ENCODE results near the gene PACRG.

The PACRG gene

GRCh38 chr6:163181666-163182180 is 453.9 kb downstream of the PACRG start:
- FAIRE-seq (no peak), DNase-seq (ENCODE audit: insufficient read length, low spot score) (no peak)
- TF ChIP-seq PAX5 (IDR thresholded peaks at IDR 0.05; ENCODE audit: insufficient read depth, low read length, severe bottlenecking) (no peak), TAF1 (IDR thresholded peaks at IDR 0.05; ENCODE audit: low read depth, low read length) (no peak), SPI1 (IDR thresholded peaks at IDR 0.05; ENCODE audit: low read depth, low read length) (no peak), POLR2AphosphoS5 (IDR thresholded peaks at IDR 0.05; ENCODE audit: low read depth, low read length) (no peak), POU2F2 (IDR thresholded peaks at IDR 0.05; ENCODE audit: low read depth, low read length) (no peak), POLR2A (IDR thresholded peaks at IDR 0.05; ENCODE audit: low read depth, low read length) (no peak)

- no peak for FAIRE-seq
- DNase-seq (ENCODE audit: insufficient read length, low spot score), result no peak
- TF ChIP-seq POLR2AphosphoS5 (IDR thresholded peaks at IDR 0.05; ENCODE audit: low read depth, low read length) (no peak), SPI1 (IDR thresholded peaks at IDR 0.05; ENCODE audit: low read depth, low read length) (no peak), TAF1 (IDR thresholded peaks at IDR 0.05; ENCODE audit: low read depth, low read length) (no peak), PAX5 (IDR thresholded peaks at IDR 0.05; ENCODE audit: insufficient read depth, low read length, severe bottlenecking) (no peak), POU2F2 (IDR thresholded peaks at IDR 0.05; ENCODE audit: low read depth, low read length) (no peak), POLR2A (IDR thresholded peaks at IDR 0.05; ENCODE audit: low read depth, low read length) (no peak)
These were observed 454.9 kb downstream of the PACRG start for GRCh38 chr6:163182696-163183095.

DNA sequence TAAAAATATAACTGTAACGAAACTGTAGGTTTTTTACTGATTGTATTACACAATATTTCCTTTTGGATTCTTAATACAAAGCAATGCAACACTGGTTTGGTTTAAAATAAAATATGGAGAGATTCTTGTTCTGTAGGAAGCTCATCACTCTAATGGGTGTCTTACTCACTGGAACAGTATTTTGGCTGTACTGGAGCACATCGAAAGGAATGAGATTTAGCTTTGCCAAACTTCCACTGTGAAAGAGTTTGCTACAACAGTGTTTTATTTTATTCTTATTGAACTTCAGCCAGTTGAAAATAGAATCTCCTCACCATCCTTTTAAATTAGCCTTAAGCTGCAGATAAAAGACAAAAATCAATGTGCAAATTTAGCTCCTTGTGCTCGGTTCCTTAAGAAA is 456.0 kb downstream of the PACRG start:
- DNase-seq (ENCODE audit: insufficient read length, low spot score), result no peak
- no peak for FAIRE-seq
- TF ChIP-seq SPI1 (IDR thresholded peaks at IDR 0.05; ENCODE audit: low read depth, low read length) (no peak), PAX5 (IDR thresholded peaks at IDR 0.05; ENCODE audit: insufficient read depth, low read length, severe bottlenecking) (no peak), POLR2A (IDR thresholded peaks at IDR 0.05; ENCODE audit: low read depth, low read length) (no peak), TAF1 (IDR thresholded peaks at IDR 0.05; ENCODE audit: low read depth, low read length) (no peak), POU2F2 (IDR thresholded peaks at IDR 0.05; ENCODE audit: low read depth, low read length) (no peak), POLR2AphosphoS5 (IDR thresholded peaks at IDR 0.05; ENCODE audit: low read depth, low read length) (no peak)

DNA sequence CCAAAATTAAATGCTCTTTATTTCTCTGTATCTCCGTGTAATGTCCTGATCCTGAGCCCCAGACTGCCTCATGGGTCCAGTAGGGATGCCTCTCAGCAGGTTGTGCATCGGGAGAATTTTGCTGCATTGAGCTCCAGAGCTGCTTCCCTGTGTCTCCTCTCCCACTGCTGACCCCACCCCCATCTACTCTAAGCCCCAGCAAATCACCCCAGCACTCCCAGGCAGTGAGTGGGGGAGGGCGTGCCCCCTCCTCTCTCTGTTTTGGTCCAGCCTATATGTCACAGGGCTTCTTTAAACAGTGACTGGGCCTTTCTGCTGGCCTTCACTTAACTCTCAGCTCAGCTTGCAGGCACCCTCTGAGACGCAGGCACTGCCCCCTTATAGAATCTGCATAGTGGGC is 458.0 kb downstream of the PACRG start:
- DNase-seq (ENCODE audit: insufficient read length, low spot score) (no peak), FAIRE-seq (no peak)
- no peak for TF ChIP-seq POLR2A (IDR thresholded peaks at IDR 0.05; ENCODE audit: low read depth, low read length)
- TF ChIP-seq POLR2AphosphoS5 (IDR thresholded peaks at IDR 0.05; ENCODE audit: low read depth, low read length), result no peak
- no peak for TF ChIP-seq POU2F2 (IDR thresholded peaks at IDR 0.05; ENCODE audit: low read depth, low read length)
- no peak for TF ChIP-seq SPI1 (IDR thresholded peaks at IDR 0.05; ENCODE audit: low read depth, low read length)
- no peak for TF ChIP-seq PAX5 (IDR thresholded peaks at IDR 0.05; ENCODE audit: insufficient read depth, low read length, severe bottlenecking)
- no peak for TF ChIP-seq TAF1 (IDR thresholded peaks at IDR 0.05; ENCODE audit: low read depth, low read length)

- DNase-seq (ENCODE audit: insufficient read length, low spot score) (no peak), FAIRE-seq (no peak)
- TF ChIP-seq POLR2A (IDR thresholded peaks at IDR 0.05; ENCODE audit: low read depth, low read length) (no peak), POU2F2 (IDR thresholded peaks at IDR 0.05; ENCODE audit: low read depth, low read length) (no peak), POLR2AphosphoS5 (IDR thresholded peaks at IDR 0.05; ENCODE audit: low read depth, low read length) (no peak), PAX5 (IDR thresholded peaks at IDR 0.05; ENCODE audit: insufficient read depth, low read length, severe bottlenecking) (no peak), TAF1 (IDR thresholded peaks at IDR 0.05; ENCODE audit: low read depth, low read length) (no peak), SPI1 (IDR thresholded peaks at IDR 0.05; ENCODE audit: low read depth, low read length) (no peak)
These were observed 458.8 kb downstream of the PACRG start for GRCh38 chr6:163186527-163186926.

- no peak for DNase-seq (ENCODE audit: insufficient read length, low spot score)
- no peak for TF ChIP-seq PAX5 (IDR thresholded peaks at IDR 0.05; ENCODE audit: insufficient read depth, low read length, severe bottlenecking)
- TF ChIP-seq POLR2AphosphoS5 (IDR thresholded peaks at IDR 0.05; ENCODE audit: low read depth, low read length), result no peak
- TF ChIP-seq POU2F2 (IDR thresholded peaks at IDR 0.05; ENCODE audit: low read depth, low read length), result no peak
- FAIRE-seq, result no peak
These were observed 459.4 kb downstream of the PACRG start for GRCh38 chr6:163187201-163187600.

DNA sequence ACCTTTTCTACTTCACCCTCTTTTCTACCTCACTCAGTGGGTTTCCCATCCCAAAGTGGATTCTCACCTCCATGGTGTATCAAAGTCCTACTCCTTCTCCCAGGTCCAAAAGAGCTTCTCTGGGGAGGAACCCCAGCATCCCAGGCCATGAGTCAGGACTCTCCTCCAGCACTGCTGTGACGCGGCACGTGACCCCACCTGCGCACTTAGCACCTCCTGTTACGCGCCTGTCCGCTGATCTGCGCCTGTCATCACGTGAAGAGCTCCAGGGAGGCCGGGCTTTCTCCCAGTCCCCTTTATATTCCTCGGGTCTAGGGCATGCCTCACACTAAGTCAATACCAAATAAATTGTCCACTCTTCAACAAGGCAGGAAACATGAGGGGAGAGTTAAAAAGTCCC is 459.8 kb downstream of the PACRG start:
- FAIRE-seq (no peak), DNase-seq (ENCODE audit: insufficient read length, low spot score) (no peak)
- TF ChIP-seq PAX5 (IDR thresholded peaks at IDR 0.05; ENCODE audit: insufficient read depth, low read length, severe bottlenecking), result no peak
- TF ChIP-seq POU2F2 (IDR thresholded peaks at IDR 0.05; ENCODE audit: low read depth, low read length), result no peak
- no peak for TF ChIP-seq POLR2AphosphoS5 (IDR thresholded peaks at IDR 0.05; ENCODE audit: low read depth, low read length)
- no peak for TF ChIP-seq SPI1 (IDR thresholded peaks at IDR 0.05; ENCODE audit: low read depth, low read length)
- TF ChIP-seq POLR2A (IDR thresholded peaks at IDR 0.05; ENCODE audit: low read depth, low read length), result no peak
- TF ChIP-seq TAF1 (IDR thresholded peaks at IDR 0.05; ENCODE audit: low read depth, low read length), result no peak

DNA sequence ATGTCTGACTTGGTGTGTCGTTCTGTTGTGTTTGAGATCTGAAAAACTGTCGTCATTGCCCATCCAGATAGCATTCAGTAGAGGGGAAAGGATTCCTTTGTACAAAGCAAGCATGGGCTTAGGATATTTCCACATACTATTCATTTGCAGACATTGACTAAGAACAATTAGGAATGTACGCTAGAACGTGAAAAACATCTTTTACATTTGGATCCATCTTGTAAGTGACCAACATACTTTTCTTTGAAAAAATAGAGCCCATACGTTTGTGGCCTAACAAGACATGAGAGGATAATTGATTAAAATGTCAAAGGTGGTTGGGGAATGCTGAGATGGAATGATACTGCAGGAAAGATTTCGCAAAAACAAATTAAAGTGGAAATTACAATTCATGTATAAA is 461.0 kb downstream of the PACRG start:
- FAIRE-seq (no peak), DNase-seq (ENCODE audit: insufficient read length, low spot score) (no peak)
- TF ChIP-seq PAX5 (IDR thresholded peaks at IDR 0.05; ENCODE audit: insufficient read depth, low read length, severe bottlenecking) (no peak), POLR2A (IDR thresholded peaks at IDR 0.05; ENCODE audit: low read depth, low read length) (no peak), SPI1 (IDR thresholded peaks at IDR 0.05; ENCODE audit: low read depth, low read length) (no peak), POLR2AphosphoS5 (IDR thresholded peaks at IDR 0.05; ENCODE audit: low read depth, low read length) (no peak), TAF1 (IDR thresholded peaks at IDR 0.05; ENCODE audit: low read depth, low read length) (no peak), POU2F2 (IDR thresholded peaks at IDR 0.05; ENCODE audit: low read depth, low read length) (no peak)

DNA sequence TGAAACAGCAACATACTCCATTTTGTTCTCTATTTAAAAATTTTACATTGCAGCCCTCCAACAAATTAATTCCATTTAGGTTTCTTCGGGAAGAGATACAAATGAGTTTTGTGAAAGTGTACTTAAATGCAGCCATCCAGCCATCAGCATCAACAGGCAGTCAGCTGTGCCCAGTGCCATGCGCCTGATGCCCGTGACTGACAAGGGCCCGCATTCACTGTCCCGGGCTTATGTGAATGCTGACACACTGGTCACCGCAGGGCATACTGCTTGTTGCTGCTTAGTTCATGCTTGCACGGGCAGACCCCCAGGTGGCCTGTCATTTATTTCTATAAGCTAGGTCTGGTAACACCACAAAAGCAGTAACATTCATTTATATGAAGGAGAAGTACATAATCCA is 461.8 kb downstream of the PACRG start:
- TF ChIP-seq POU2F2 (IDR thresholded peaks at IDR 0.05; ENCODE audit: low read depth, low read length), result no peak
- TF ChIP-seq POLR2A (IDR thresholded peaks at IDR 0.05; ENCODE audit: low read depth, low read length), result no peak
- TF ChIP-seq TAF1 (IDR thresholded peaks at IDR 0.05; ENCODE audit: low read depth, low read length), result no peak
- no peak for TF ChIP-seq PAX5 (IDR thresholded peaks at IDR 0.05; ENCODE audit: insufficient read depth, low read length, severe bottlenecking)
- no peak for DNase-seq (ENCODE audit: insufficient read length, low spot score)
- FAIRE-seq, result no peak

DNA sequence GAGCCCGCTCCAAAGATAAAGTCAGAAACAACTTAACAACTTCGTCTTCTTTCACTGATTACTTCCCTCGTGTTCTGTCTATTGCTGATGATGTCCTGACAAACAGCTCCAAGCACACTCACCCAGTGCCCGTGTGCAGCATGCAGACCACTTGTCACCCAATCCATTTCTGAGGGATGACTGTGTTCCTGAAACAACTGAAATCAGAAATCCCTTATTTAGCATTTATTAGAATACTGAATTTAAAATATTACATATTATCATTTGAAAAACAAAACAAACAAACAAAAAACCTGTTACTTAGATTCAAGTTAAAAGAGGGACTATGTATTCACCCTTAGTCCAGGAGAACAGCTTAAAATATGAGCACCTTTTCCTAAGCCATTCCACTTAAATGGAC is 463.0 kb downstream of the PACRG start:
- TF ChIP-seq POU2F2 (IDR thresholded peaks at IDR 0.05; ENCODE audit: low read depth, low read length) (no peak), POLR2AphosphoS5 (IDR thresholded peaks at IDR 0.05; ENCODE audit: low read depth, low read length) (no peak), POLR2A (IDR thresholded peaks at IDR 0.05; ENCODE audit: low read depth, low read length) (no peak), SPI1 (IDR thresholded peaks at IDR 0.05; ENCODE audit: low read depth, low read length) (no peak), PAX5 (IDR thresholded peaks at IDR 0.05; ENCODE audit: insufficient read depth, low read length, severe bottlenecking) (no peak), TAF1 (IDR thresholded peaks at IDR 0.05; ENCODE audit: low read depth, low read length) (no peak)
- no peak for FAIRE-seq
- no peak for DNase-seq (ENCODE audit: insufficient read length, low spot score)

Data from GM12891 (cell line).